ENCODE data around the gene ZNF143.

GRCh38 chr11:9489080-9489765 is 28.4 kb downstream of the ZNF143 start:
- TF ChIP-seq CTCF (conservative IDR thresholded peaks at IDR 0.05; ENCODE audit: low read length) = no peak
- TF ChIP-seq EZH2phosphoT487 (IDR thresholded peaks at IDR 0.05; ENCODE audit: borderline replicate concordance) = no peak
